ENCODE data around the gene RSF1. TPM values are rescaled to one million over a fixed set of nuclear protein-coding genes. Genes with fewer than 3 reads are reported as not detected.

The RSF1 gene
- polyA plus RNA-seq, 1 experiment, result 26.8 TPM

DNA sequence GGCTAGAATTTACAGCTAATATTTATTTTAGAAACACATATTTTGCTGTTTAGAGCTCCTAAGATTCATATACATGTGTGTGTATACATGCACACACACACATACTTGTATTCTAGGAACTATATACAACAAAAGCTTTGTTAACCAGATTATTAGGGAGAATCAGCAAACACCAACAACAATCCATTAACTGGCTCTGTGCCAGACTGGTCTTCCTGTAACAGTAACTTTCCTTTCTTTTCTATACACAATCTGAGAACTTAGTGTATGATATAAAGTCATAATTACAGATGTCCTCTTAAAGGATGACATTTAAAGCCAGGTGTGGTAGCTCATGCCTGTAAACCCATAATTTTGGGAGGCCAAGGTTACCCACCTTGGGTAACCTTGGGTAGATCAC, 133.4 kb downstream of the RSF1 start:
- CTCF ChIA-PET, result no interaction called here
- no peak for DNase-seq (ENCODE audit: low read depth, low spot score)
- TF ChIP-seq, protein P1, sequence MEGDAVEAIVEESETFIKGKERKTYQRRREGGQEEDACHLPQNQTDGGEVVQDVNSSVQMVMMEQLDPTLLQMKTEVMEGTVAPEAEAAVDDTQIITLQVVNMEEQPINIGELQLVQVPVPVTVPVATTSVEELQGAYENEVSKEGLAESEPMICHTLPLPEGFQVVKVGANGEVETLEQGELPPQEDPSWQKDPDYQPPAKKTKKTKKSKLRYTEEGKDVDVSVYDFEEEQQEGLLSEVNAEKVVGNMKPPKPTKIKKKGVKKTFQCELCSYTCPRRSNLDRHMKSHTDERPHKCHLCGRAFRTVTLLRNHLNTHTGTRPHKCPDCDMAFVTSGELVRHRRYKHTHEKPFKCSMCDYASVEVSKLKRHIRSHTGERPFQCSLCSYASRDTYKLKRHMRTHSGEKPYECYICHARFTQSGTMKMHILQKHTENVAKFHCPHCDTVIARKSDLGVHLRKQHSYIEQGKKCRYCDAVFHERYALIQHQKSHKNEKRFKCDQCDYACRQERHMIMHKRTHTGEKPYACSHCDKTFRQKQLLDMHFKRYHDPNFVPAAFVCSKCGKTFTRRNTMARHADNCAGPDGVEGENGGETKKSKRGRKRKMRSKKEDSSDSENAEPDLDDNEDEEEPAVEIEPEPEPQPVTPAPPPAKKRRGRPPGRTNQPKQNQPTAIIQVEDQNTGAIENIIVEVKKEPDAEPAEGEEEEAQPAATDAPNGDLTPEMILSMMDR (IDR thresholded peaks at IDR 0.05; ENCODE audit: low read depth, low read length), result no peak
- no peak overlapping the region for H3K4me3 ChIP-seq (ENCODE audit: low read depth, low read length)
- POLR2A ChIA-PET, result no interaction called here
- H3K27me3 ChIP-seq (ENCODE audit: control insufficient read depth, insufficient read depth, low read length), result no peaks in the 10 kb centered on the region
- no peak overlapping the region for H3K27ac ChIP-seq (ENCODE audit: low read depth, low read length)
- no peaks in the 10 kb centered on the region for H3K9me3 ChIP-seq (ENCODE audit: control insufficient read depth, insufficient read depth, low read length)

DNA sequence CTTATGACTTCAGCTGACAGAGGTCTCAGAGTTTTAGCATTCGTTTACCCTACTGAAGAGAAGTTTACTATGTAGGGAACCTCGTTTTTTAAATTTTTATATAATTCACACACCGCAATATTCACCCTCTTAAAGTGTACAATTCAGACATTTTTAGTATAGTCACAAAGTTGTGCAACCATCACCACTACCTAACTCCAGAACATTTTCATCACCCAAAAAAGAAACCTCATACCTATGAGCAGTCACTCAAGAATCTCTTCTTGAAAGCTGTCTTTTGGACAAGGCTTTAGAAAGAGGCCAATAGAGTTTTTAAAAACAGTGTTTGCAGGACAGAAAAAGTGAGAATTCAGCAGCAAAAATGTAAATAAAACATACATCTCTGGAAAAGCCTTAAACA, 143.4 kb downstream of the RSF1 start:
- TF ChIP-seq, protein P1 (IDR thresholded peaks at IDR 0.05; ENCODE audit: low read depth, low read length), result no peak
- no peak for DNase-seq (ENCODE audit: low read depth, low spot score)
- Histone ChIP-seq H3K27me3 (ENCODE audit: control insufficient read depth, insufficient read depth, low read length) (no peaks in the 10 kb centered on the region), H3K4me3 (ENCODE audit: low read depth, low read length) (no peak overlapping the region), H3K27ac (ENCODE audit: low read depth, low read length) (no peak overlapping the region), H3K9me3 (ENCODE audit: control insufficient read depth, insufficient read depth, low read length) (no peaks in the 10 kb centered on the region)
- ChIA-PET POLR2A (no interaction called here), CTCF (interaction anchor here (0.6 kb wide), 1 partner anchor 482 kb away, joined by 8 read pairs; no protein-coding TSS in a partner anchor)

DNA sequence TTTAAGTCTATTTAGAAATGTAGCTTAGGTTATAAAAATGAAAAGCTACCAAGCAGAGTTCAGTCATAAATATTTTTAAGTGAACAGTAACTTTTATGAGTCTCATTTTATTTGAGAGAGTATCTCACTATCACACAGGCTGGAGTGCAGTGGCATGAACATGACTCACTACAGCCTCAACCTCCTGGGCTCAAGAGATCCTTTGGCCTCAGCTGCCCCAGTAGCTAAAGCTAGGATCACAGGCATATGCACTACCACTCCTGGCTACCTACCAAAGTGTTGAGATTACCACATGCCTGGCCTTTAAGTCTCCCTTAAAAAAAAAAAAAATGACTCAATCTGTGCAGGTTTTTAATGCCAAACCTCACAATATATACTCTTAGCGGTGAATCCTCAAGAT, 148.3 kb downstream of the RSF1 start:
- ChIA-PET POLR2A (interaction anchor here (1.0 kb wide), 1 partner anchor 322 kb away, joined by 4 read pairs; the partner anchor contains the start of gene INTS4), CTCF (interaction anchor here (0.7 kb wide), 1 partner anchor 23 kb away, joined by 3 read pairs; no protein-coding TSS in a partner anchor)
- no peak overlapping the region for H3K4me3 ChIP-seq (ENCODE audit: low read depth, low read length)
- no peaks in the 10 kb centered on the region for H3K9me3 ChIP-seq (ENCODE audit: control insufficient read depth, insufficient read depth, low read length)
- no peaks in the 10 kb centered on the region for H3K27me3 ChIP-seq (ENCODE audit: control insufficient read depth, insufficient read depth, low read length)
- DNase-seq (ENCODE audit: low read depth, low spot score), result peak; percentile 90
- no peak overlapping the region for H3K27ac ChIP-seq (ENCODE audit: low read depth, low read length)
- TF ChIP-seq, protein P1 (IDR thresholded peaks at IDR 0.05; ENCODE audit: low read depth, low read length), result no peak

DNA sequence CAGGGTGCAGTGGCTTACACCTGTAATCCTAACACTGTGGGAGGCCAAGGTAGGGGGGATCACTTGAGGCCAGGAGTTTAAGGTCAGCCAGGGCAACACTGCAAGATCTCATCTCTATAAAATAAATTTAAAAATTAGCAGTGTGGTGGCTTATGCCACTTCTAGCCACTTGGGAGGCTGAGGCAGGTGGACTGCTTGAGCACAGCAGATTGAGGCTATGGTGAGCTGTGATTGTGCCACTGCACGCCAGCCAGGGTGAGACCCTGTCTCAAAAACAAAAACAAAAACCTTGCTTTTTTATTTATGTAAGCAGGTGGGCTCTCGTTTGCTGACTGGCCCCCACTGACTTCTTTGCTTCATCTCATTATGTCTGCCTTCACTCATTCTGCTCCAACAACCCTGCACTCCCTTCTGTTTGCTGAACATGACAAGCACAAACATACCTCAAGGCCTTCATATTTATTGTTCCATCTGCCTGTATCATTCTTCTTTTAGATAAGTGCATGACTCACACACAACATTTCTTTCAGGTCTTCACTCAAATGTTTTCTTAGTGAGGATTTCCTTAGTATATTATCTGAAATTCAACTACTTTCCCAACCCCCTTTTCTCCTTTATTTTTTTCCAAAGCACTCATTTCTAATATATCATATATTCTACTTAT, 150.5 kb downstream of the RSF1 start:
- DNase-seq (ENCODE audit: low read depth, low spot score), result no peak
- ChIA-PET CTCF (interaction anchor here (0.6 kb wide), 2 partner anchors 47 to 378 kb away, joined by 3 to 5 read pairs; no protein-coding TSS in a partner anchor), POLR2A (no interaction called here)
- Histone ChIP-seq H3K27me3 (ENCODE audit: control insufficient read depth, insufficient read depth, low read length) (no peaks in the 10 kb centered on the region), H3K27ac (ENCODE audit: low read depth, low read length) (no peak overlapping the region), H3K9me3 (ENCODE audit: control insufficient read depth, insufficient read depth, low read length) (no peaks in the 10 kb centered on the region), H3K4me3 (ENCODE audit: low read depth, low read length) (no peak overlapping the region)
- TF ChIP-seq, protein P1 (IDR thresholded peaks at IDR 0.05; ENCODE audit: low read depth, low read length), result no peak

DNA sequence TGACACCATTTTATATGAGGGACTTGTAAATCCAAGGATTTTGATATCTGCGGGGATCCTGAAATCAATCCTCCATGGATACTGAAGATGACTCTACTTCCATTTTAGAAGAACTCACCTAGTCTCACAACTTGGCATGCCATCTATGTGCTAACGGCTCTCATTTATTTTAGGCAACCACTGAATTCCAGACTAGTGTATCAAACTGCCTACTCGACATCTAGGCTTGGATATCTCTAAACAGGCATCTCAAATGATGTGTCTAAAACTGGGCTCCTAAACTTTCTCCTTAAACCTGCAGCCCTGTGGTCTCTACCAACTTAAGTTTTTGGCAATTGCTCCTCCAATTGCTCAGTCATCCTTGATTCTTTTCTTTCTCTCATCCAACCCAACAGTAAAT, 151.8 kb downstream of the RSF1 start:
- CTCF ChIA-PET, result no interaction called here
- Histone ChIP-seq H3K4me3 (ENCODE audit: low read depth, low read length) (no peak overlapping the region), H3K27ac (ENCODE audit: low read depth, low read length) (no peak overlapping the region), H3K9me3 (ENCODE audit: control insufficient read depth, insufficient read depth, low read length) (no peaks in the 10 kb centered on the region), H3K27me3 (ENCODE audit: control insufficient read depth, insufficient read depth, low read length) (no peaks in the 10 kb centered on the region)
- TF ChIP-seq, protein P1 (IDR thresholded peaks at IDR 0.05; ENCODE audit: low read depth, low read length), result no peak
- no peak for DNase-seq (ENCODE audit: low read depth, low spot score)
- POLR2A ChIA-PET, result no interaction called here
